Ovary (tissue), 3 donors: ENCODE data around the gene ABLIM2.

ENCODE experiments used
- EP300 ChIP-seq: sonication (generic); formaldehyde crosslinking; IDR thresholded peaks from one replicate; pipeline ENCODE4 v1.6.1; 2017; ENCODE audit warnings: antibody characterized with exemption
- POLR2A ChIP-seq: fragments of 450-650 bp; IDR thresholded peaks from one replicate; pipeline ENCODE4 v1.6.1; 2017; ENCODE audit warnings: antibody characterized with exemption, mild to moderate bottlenecking, moderate library complexity
- TF ChIP-seq, protein P1 (sequence below), 3 donors: fragments of 450-650 bp in 2 of 3; fragments of 200-600 bp in 1 of 3; IDR thresholded peaks; one replicate each; pipeline versions ENCODE4 v1.5.1 to v1.8.0; 2016 to 2022; ENCODE audit warnings: antibody characterized with exemption in 3 of 3, mild to moderate bottlenecking in 1 of 3
- donor health status: DM: no; HTN: no; CAD: no.

GRCh38 chr4:8022767-8023695 is 135.6 kb downstream of the ABLIM2 start:
- no peak for TF ChIP-seq POLR2A
- TF ChIP-seq, protein P1, sequence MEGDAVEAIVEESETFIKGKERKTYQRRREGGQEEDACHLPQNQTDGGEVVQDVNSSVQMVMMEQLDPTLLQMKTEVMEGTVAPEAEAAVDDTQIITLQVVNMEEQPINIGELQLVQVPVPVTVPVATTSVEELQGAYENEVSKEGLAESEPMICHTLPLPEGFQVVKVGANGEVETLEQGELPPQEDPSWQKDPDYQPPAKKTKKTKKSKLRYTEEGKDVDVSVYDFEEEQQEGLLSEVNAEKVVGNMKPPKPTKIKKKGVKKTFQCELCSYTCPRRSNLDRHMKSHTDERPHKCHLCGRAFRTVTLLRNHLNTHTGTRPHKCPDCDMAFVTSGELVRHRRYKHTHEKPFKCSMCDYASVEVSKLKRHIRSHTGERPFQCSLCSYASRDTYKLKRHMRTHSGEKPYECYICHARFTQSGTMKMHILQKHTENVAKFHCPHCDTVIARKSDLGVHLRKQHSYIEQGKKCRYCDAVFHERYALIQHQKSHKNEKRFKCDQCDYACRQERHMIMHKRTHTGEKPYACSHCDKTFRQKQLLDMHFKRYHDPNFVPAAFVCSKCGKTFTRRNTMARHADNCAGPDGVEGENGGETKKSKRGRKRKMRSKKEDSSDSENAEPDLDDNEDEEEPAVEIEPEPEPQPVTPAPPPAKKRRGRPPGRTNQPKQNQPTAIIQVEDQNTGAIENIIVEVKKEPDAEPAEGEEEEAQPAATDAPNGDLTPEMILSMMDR (IDR thresholded peaks at IDR 0.05), result no peak
- no peak for TF ChIP-seq EP300
